HepG2 (cell line): Measurements from ENCODE around the gene CGNL1. TPM values are rescaled to one million over a fixed set of nuclear protein-coding genes. Genes with fewer than 3 reads are reported as not detected.

Experiments used
- ATAC-seq: fragments of 200-7000 bp; cut with Tn5 transposase; 3 replicates; pipeline ENCODE4 v1.9.1; 2020; ENCODE audit warnings: mild to moderate bottlenecking, moderate library complexity
- BruUV-seq: library from RNA; stranded (reverse); fragments of 400-500 nt; replicated peaks from 2 replicates; lab custom pipeline; 2021; lab: Mats Ljungman, UMichigan
- CTCF ChIA-PET: fragments of 300-600 bp; formaldehyde crosslinking; extraction: SDS; loops from one replicate; lab custom pipeline; 2021; ENCODE audit warnings: low total read pairs, inconsistent platforms, low intra/inter-chr PET ratio; lab: Yijun Ruan, JAX
- POLR2A ChIA-PET: fragments of 350-600 bp; sonication (Branson Sonifier 250); formaldehyde crosslinking; loops from one replicate; lab custom pipeline; 2020; ENCODE audit warnings: antibody characterized with exemption, inconsistent platforms; lab: Yijun Ruan, JAX
- DNase-seq: peaks from one replicate; pipeline ENCODE4 v3.0.0-alpha.2; 2015; ENCODE audit warnings: low spot score
- FAIRE-seq: peaks from 3 replicates; lab custom pipeline; 2011; peaks lifted over from hg19 to GRCh38; lab: Jason Lieb, UNC
- H2AFZ ChIP-seq: one replicate; pipeline ENCODE4 v1.6.1; 2011; ENCODE audit warnings: low read length, inconsistent platforms
- H3K27ac ChIP-seq: fragments of 300-600 bp; 3 replicates; pipeline ENCODE4 v1.8.0; 2011; ENCODE audit warnings: mixed run types, mild to moderate bottlenecking, mixed read lengths, low read length, inconsistent platforms; ENCODE audit not compliant: insufficient read depth; ENCODE audit errors: extremely low read length
- H3K27me3 ChIP-seq, 2 experiments: fragments of 200-600 bp in 1 of 2; 2 replicates in 1 of 2; 3 replicates in 1 of 2; pipeline versions ENCODE4 v1.6.0 to v1.8.0; 2011; ENCODE audit warnings: low read length in 2 of 2, mild to moderate bottlenecking in 2 of 2, moderate library complexity in 2 of 2, inconsistent platforms in 1 of 2; ENCODE audit not compliant: insufficient read depth in 2 of 2, control insufficient read depth in 1 of 2
- H3K36me3 ChIP-seq, 2 experiments: fragments of 200-600 bp in 1 of 2; replicated peaks in 1 of 2; 2 replicates in 1 of 2; 3 replicates in 1 of 2; pipeline versions ENCODE4 v1.5.1 to v1.8.0; 2011; ENCODE audit warnings: low read length in 2 of 2, inconsistent platforms in 1 of 2; ENCODE audit not compliant: insufficient read depth in 2 of 2, control insufficient read depth in 1 of 2
- H3K4me1 ChIP-seq: 2 replicates; pipeline ENCODE4 v1.5.1; 2012; ENCODE audit warnings: low read length, inconsistent platforms; ENCODE audit not compliant: insufficient read depth
- H3K4me2 ChIP-seq: 2 replicates; pipeline ENCODE4 v1.6.0; 2011; ENCODE audit warnings: low read depth, low read length, inconsistent platforms
- H3K4me3 ChIP-seq, 3 experiments: fragments of 200-600 bp in 1 of 3; sonication (generic), shearing (Covaris generic) in 1 of 3; replicated peaks in 1 of 3; 2 replicates each; pipeline ENCODE4 v1.5.1; 2011 to 2016; ENCODE audit warnings: low read length in 3 of 3, inconsistent platforms in 2 of 3, low read depth in 2 of 3, mild to moderate bottlenecking in 2 of 3, control low read depth in 1 of 3, mixed read lengths in 1 of 3; ENCODE audit not compliant: insufficient read depth in 1 of 3
- H3K79me2 ChIP-seq: one replicate; pipeline ENCODE4 v1.6.1; 2011; ENCODE audit warnings: low read length, inconsistent platforms; ENCODE audit not compliant: insufficient read depth
- H3K9ac ChIP-seq: 2 replicates; pipeline ENCODE4 v1.6.0; 2011; ENCODE audit warnings: mild to moderate bottlenecking, low read depth, low read length, inconsistent platforms; ENCODE audit not compliant: insufficient read depth
- H3K9me3 ChIP-seq: 2 replicates; pipeline ENCODE4 v1.5.1; 2012; ENCODE audit warnings: mild to moderate bottlenecking, low read length
- H4K20me1 ChIP-seq: 2 replicates; pipeline ENCODE4 v1.6.0; 2011; ENCODE audit warnings: inconsistent platforms, mild to moderate bottlenecking, low read length, moderate library complexity; ENCODE audit not compliant: insufficient read depth
- CCAR2 ChIP-seq: fragments of 200-400 bp; formaldehyde crosslinking; optimal IDR thresholded peaks from 2 replicates; pipeline ENCODE3; 2018; ENCODE audit warnings: low read depth, mild to moderate bottlenecking, low read length, moderate library complexity
- EZH2 ChIP-seq: conservative IDR thresholded peaks from 2 replicates; pipeline ENCODE4 v1.6.1; 2012; ENCODE audit warnings: mild to moderate bottlenecking, low read depth, low read length, moderate library complexity
- GZF1 ChIP-seq: sonication (generic); formaldehyde crosslinking; IDR thresholded peaks from 2 replicates; pipeline ENCODE4 v1.5.1; 2020; ENCODE audit warnings: mild to moderate bottlenecking, missing genetic modification reagents
- HOXA3 ChIP-seq: sonication (generic); formaldehyde crosslinking; IDR thresholded peaks from 2 replicates; pipeline ENCODE4 v1.5.0; 2020; ENCODE audit warnings: missing genetic modification reagents
- PRDM10 ChIP-seq: sonication (generic); formaldehyde crosslinking; IDR thresholded peaks from 2 replicates; pipeline ENCODE4 v1.4.0; 2020; ENCODE audit warnings: low read depth, missing genetic modification reagents
- REXO4 ChIP-seq: sonication (generic); formaldehyde crosslinking; IDR thresholded peaks from 2 replicates; pipeline ENCODE4 v1.8.0; 2022; ENCODE audit warnings: missing genetic modification reagents, mild to moderate bottlenecking, borderline replicate concordance
- ZBTB49 ChIP-seq: sonication (generic); formaldehyde crosslinking; IDR thresholded peaks from 2 replicates; pipeline ENCODE4 v1.4.0; 2020; ENCODE audit warnings: missing genetic modification reagents, borderline replicate concordance
- ZMYM4 ChIP-seq: sonication (generic); formaldehyde crosslinking; IDR thresholded peaks from 2 replicates; pipeline ENCODE4 v1.8.1; 2023; ENCODE audit warnings: mild to moderate bottlenecking, missing genetic modification reagents
- ZNF180 ChIP-seq: sonication (generic); formaldehyde crosslinking; IDR thresholded peaks from 2 replicates; pipeline ENCODE4 v1.4.0; 2020; ENCODE audit warnings: low read depth, missing genetic modification reagents, borderline replicate concordance
- ZNF574 ChIP-seq: sonication (generic); formaldehyde crosslinking; IDR thresholded peaks from 2 replicates; pipeline ENCODE4 v1.4.0; 2020; ENCODE audit warnings: missing genetic modification reagents
- WGBS: methylation state at CpG from one replicate; pipeline ENCODE4 v1.1.6; 2017; ENCODE audit warnings: low lambda C conversion rate; 5-methylcytosine and 5-hydroxymethylcytosine counted together
- in situ Hi-C: cut with HindIII; loops from 2 replicates; pipeline ENCODE4 v1.10.0; 2017; ENCODE audit warnings: low pct_unique_long_range_greater_than_20kb; ENCODE audit not compliant: extremely low pct_ligation_motif_present
- intact Hi-C: fragments of 100-400 bp; cut with micrococcal nuclease; formaldehyde crosslinking; loops from one replicate; pipeline ENCODE4 v1.10.0; 2022; ENCODE audit not compliant: unreplicated experiment
- polyA plus RNA-seq, 8 experiments: library from polyadenylated mRNA; depleted of rRNA in 3 of 8; stranded (reverse) in 7 of 8; unstranded in 1 of 8; fragments of >200 nt; fragmentation: Illumina TruSeq in 4 of 8; extraction: Trizol in 4 of 8; gene quantifications; 2 replicates each; pipeline versions ENCODE4 v1.2.1 to v1.2.3, GENCODE V29; 2011 to 2016; ENCODE audit warnings: low read depth in 4 of 8, missing spikeins in 1 of 8, mixed read lengths in 1 of 8; ENCODE audit not compliant: insufficient read depth in 1 of 8
- total RNA-seq, 5 experiments: library from RNA; depleted of rRNA; stranded (reverse); fragments of >200 nt; fragmentation: Illumina TruSeq; extraction: Trizol; gene quantifications; 2 replicates each; pipeline ENCODE4 v1.2.3, GENCODE V29; 2016; ENCODE audit warnings: low read depth in 1 of 5

The CGNL1 gene
- total and polyA plus RNA-seq, 2 of the 13 experiments (the other 11 are each of a cell fraction or from before 2014, with no cell fraction given), result 5.6 to 15.6 TPM

GRCh38 chr15:57550640-57551039 is 174.3 kb downstream of the CGNL1 start:
- no TSS peak for BruUV-seq
- no peaks in the 10 kb centered on the region for H4K20me1 ChIP-seq
- intact Hi-C loops, result no loop called here
- WGBS, result 78% methylated on average over 4 of the region's 4 CpGs
- H3K36me3 ChIP-seq, result peaks cover 5 to 13% of the 10 kb centered on the region in 2 experiments; a peak in 4 of 5 replicates
- no peak overlapping the region for H3K4me2 ChIP-seq
- H3K9ac ChIP-seq, result no peak overlapping the region
- in situ Hi-C loops, result no loop called here
- ChIA-PET CTCF (no interaction called here), POLR2A (no interaction called here)
- H3K4me1 ChIP-seq, result peaks cover 23% of the 10 kb centered on the region
- no peak overlapping the region for H3K27ac ChIP-seq
- no peak for FAIRE-seq
- H3K27me3 ChIP-seq, result no peaks in the 10 kb centered on the region
- no peak overlapping the region for H2AFZ ChIP-seq
- no peaks in the 10 kb centered on the region for H3K79me2 ChIP-seq
- no peaks in the 10 kb centered on the region for H3K9me3 ChIP-seq
- TF ChIP-seq ZNF574, result no peak
- TF ChIP-seq ZBTB49 (CRISPR knock-in tag), result no peak
- no peak for TF ChIP-seq GZF1
- TF ChIP-seq EZH2, result no peak
- no peak for TF ChIP-seq PRDM10 (CRISPR knock-in tag)
- TF ChIP-seq REXO4 (CRISPR knock-in tag), result no peak
- no peak for TF ChIP-seq ZMYM4 (CRISPR knock-in tag)
- no peak for TF ChIP-seq HOXA3
- TF ChIP-seq CCAR2, result no peak
- no peak for TF ChIP-seq ZNF180 (CRISPR knock-in tag)
- TF ChIP-seq, all 625 proteins: peak for 0
- H3K4me3 ChIP-seq, result no peak overlapping the region
- no peak for DNase-seq
- ATAC-seq, result no peak
